HG03064 (cell line): ENCODE data around the gene FSTL3.
A peak's percentile ranks its signal among the peaks of the same experiment; 100 is the strongest.
"Not testable (repeated sequence)": the region's sequence is repeated elsewhere in the genome, so short reads cannot be mapped to it uniquely, and the experiment has no call there.

Source experiments
- ATAC-seq: cut with Tn5 transposase; IDR thresholded peaks from one replicate; pipeline ENCODE4 v1.9.1; 2021; ENCODE audit warnings: low read depth; ENCODE audit not compliant: unreplicated experiment

Gene FSTL3

DNA sequence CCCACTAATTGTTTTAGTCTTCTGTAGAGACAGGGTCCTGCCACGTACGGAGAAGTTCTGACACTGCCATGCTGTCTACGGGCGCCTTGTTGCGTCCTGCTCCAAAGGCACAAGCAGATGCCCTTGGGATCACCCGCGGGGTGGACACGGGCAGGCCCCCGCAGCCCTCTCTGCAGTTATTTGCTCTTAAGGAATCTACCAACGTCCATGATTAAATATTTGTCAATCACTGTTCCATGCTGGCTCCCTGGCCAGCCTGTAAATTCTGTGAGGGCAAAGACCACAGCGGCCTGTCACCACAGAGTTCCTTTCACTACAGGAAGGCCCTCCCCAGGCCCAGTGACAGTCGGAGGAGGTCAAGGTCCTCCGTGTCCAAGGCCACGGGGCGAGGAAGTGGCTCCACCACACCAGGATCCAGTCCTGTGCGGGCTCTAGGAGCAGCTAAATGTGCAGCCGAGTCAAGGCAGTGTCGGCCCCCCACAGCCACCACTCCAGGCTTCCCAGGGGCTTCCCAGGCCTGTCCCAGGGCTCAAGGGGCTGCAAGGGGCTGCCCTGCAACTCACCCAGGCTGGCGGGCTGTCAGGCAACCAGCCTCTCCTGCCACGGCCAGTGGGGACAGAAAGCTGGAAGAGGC lies 15.3 kb upstream of the FSTL3 start:
- no peak for ATAC-seq

DNA sequence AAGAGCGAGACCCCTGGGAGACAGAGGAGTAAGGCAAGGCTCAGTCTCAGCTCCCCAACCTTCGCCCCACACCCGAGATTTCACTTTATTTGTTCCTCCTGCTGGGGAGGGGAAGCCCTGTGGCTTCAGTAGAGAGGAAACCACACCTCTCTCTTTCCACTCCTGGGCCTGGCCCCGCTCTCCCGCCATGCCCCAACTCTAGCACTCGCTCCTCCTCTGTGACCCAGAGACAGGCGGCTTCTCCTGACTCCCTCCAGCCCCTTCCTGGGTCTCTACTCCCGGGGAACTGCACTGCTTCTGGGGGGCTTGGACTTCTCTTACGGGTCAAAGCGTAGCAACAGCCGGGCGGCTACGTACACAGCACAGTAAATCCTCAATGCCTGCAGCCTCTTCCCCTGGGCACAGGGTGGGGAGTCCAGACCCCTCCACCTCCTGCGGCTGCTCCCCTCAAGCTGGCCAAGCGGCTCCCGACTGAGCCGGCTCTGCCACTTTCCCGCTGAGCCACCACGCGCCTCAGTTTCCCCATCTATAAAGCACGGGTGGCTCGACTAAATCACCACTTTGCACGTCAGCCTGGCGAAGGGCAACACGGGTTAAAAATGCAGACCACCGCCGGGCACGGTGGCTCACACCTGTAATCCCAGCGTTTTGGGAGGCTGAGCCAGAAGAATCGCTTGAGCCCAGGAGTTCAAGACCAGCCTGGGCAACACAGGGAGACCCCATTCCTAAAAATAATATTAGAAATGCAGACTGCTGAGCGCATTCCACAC lies 14.6 kb upstream of the FSTL3 start:
- ATAC-seq = no peak

DNA sequence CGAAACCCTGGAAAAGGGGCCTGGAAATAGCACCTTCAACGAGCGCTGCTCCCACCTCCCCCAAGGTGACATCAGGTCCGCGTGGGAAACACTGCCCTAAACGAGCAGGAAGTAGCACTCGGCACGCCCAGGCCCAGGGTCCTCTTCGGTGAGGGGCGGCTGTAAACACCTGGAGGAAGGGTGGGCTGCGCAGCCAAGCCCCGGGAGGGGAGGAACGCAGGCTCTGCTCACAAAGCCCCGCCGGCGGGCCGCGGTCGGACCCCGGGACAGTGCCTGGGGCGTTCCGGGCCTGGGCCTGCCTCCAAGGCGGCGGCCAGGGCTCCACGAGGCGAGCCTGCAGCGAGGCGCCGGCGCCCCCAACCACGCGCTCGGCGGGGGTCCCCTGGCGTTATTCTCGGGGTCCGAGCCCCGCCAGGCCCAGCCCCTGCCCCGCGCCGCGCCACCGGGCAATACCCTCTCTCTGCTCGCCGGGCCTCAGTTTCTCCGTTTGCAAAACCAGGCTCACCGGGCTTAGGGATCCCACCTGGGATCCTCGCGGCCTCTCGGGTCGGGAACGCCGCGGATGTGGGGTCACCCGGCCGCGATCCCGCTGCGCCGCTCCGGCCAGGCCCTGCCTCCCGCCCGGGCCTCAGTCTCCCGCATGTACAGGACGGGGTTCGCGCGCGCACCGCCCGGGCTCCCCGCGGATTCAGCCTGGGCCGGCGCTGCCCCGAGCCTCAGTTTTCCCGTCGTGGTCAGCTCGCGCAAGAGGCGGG lies 13.8 kb upstream of the FSTL3 start:
- ATAC-seq = no peak

- ATAC-seq = no peak
Observed at GRCh38 chr19:662962-663681, 13.1 kb upstream of the FSTL3 start, which contains the start of gene RNF126. Gene RNF126, minus strand, starts transcription at chr19:663214. Its CDS starts 93 bp downstream, at chr19:663121.

DNA sequence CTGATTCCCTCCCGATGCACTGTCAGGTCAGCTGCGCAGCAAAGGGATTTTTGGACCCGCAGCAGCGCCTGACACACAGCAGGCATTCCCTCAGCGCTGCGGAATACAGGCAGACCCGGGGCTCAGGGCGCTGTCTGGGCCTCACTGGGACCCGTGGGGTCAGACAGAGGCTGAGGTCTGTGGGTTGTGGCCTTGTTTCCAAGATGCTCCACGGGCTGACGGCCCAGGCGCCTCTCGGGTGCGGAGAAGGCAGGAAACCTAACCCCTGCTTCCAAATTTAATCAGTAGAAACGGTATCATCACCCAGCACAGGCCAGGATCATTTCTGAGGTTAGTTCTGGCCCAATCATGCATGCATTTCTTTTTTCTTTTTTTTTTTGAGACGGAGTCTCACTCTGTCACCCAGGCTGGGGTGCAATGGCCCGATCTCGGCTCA lies 12.5 kb upstream of the FSTL3 start:
- ATAC-seq = no peak

GRCh38 chr19:664913-665443 lies 11.2 kb upstream of the FSTL3 start:
- ATAC-seq = no peak

DNA sequence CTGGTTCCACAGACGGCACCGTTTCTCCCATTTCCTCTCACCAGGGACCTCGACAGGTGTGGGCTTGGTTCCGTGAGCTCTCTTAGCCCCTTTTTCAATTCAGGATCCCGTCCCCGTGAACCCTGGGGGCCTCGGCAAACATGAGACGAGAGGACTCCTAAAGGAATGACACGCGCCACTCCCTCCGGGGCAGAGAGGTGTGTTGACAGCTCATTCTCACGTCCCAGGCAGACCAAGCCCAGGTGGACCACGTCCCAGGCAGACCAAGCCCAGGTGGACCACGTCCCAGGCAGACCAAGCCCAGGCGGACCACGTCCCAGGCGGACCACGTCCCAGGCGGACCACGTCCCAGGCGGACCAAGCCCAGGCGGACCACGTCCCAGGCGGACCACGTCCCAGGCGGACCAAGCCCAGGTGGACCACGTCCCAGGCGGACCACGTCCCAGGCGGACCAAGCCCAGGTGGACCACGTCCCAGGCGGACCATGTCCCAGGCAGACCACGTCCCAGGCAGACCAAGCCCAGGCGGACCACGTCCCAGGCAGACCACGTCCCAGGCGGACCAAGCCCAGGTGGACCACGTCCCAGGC lies 9.1 kb upstream of the FSTL3 start:
- not testable (repeated sequence) for ATAC-seq

DNA sequence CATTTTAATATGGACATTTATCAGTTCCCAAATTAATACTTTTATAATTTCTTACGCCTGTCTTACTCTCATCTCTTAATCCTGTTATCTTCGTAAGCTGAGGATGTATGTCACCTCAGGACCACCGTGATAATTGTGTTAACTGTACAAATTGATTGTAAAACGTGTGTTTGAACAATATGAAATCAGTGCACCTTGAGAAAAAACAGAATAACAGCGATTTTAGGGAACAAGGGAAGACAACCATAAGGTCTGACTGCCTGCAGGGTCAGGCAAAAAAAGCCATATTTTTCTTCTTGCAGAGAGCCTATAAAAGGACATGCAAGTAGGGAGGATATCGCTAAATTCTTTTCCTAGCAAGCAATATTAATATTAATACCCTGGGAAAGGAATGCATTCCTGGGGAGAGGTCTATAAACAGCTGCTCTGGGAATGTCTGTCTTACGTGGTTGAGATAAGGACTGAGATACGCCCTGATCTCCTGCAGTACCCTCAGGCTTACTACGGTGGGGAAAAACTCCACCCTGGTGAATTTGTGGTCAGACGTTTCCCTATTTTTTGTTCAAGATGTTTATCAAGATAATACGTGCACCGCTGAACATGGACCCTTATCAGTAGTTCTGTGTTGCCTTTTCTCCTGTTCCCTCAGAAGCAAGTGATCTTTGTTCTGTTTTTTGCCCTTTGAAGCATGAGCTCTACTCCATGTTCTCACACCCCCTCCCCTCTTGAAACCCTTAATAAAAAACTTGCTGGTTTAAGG lies 7.3 kb upstream of the FSTL3 start:
- not testable (repeated sequence) for ATAC-seq

GRCh38 chr19:670609-671075 lies 5.5 kb upstream of the FSTL3 start:
- ATAC-seq = no peak

- no peak for ATAC-seq
Observed at GRCh38 chr19:674282-675151, 1.7 kb upstream of the FSTL3 start.

DNA sequence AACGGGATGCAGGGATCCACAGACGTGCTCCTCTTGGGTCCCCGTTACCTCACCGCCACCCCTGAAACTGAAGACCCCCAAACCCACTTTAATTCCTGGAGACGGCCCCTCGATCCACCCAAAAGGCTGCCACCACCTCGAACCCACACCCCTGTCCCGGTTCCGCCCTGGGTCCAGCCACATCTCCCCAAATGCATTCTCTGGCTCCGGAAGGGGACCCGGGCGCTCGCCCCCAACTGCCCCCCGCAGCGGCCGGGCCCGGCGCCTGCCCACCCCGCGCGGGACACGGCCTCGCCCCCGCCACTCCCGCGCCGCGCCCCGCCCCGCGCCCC lies 219 bp upstream of the FSTL3 start:
- ATAC-seq = no peak

DNA sequence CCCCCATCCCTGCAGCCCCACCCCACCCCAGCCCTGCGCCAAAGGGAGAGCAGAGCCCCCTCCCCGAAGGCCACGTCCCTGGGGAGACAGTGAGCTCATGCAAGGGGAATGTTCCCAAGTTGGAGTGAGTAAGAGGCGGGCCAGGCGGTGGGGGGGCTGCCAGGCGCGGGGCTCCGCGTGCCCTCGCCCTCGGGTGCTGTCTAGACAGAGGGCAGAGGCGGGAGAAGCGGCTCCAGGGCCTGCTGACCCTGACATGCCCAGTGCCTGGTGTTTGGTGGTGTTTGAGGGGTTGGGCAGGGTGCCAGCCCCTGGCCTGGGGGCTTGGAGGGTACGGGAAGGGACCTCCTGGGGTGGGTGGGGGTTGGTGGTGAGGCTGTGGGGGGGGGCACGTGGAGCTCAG lies 1.0 kb downstream of the FSTL3 start:
- no peak for ATAC-seq

GRCh38 chr19:677601-678436 lies 1.6 kb downstream of the FSTL3 start:
- no peak for ATAC-seq

DNA sequence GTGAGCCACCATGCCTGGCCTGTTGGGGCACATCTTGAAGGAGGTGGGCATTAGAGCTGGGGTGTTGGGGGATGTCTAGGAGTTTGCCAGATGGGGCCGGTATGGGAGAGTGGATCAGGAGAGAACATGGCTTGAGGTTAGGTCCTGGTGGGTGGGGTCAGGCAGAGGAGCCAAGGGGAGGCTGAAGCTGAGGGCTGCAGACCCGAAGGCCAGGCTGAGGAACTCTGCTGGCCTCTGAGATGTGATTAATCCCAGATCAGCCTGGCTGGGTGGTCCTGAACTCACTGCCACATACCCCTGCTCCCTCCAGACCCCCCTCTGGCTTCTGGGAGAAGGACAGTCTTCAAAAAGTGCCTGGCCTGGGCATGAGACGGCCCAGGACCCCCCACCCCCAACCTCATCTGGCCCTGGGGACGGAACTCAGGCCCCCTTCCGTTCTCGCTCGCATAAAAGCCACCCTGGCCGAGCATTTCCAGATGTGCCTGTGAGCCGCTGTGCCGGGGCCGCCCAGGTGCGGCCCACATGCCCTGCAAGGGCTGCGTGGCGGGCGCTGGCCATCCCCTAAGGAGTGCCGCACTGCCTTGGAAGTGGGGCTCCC lies 2.7 kb downstream of the FSTL3 start:
- no peak for ATAC-seq

- ATAC-seq = peak; percentile 15
Observed at GRCh38 chr19:679418-680286, 3.5 kb downstream of the FSTL3 start.

GRCh38 chr19:680287-681028 lies 4.3 kb downstream of the FSTL3 start:
- ATAC-seq = peak; percentile 65
